Superior temporal gyrus (tissue), 1 donor: ENCODE results near the gene SLC5A10.

Experiments used
- DNase-seq: peaks from one replicate; pipeline ENCODE4 v3.0.0-alpha.2; 2016; ENCODE audit errors: extremely low spot score

Gene SLC5A10

DNA sequence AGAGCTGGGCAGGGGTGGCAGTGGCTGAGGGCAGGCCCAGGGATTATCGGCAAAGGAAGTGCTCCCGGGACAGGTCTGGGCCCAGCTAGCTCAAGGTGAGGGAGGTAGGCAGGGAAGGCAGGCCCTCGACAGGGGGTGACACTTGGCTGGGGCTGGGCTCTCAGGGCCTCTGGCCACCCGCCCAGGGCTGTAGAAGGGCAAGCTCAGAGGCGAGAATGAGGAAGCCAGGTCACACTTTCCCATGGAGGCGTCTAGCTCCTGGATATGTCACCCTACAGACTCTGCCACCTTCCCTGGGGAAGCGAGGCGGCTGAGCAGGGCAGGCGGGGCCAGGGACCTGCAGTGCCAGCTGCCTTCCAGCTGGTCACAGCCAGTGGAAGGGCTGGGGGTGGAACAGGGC lies 33.5 kb downstream of the SLC5A10 start:
- no peak for DNase-seq

DNA sequence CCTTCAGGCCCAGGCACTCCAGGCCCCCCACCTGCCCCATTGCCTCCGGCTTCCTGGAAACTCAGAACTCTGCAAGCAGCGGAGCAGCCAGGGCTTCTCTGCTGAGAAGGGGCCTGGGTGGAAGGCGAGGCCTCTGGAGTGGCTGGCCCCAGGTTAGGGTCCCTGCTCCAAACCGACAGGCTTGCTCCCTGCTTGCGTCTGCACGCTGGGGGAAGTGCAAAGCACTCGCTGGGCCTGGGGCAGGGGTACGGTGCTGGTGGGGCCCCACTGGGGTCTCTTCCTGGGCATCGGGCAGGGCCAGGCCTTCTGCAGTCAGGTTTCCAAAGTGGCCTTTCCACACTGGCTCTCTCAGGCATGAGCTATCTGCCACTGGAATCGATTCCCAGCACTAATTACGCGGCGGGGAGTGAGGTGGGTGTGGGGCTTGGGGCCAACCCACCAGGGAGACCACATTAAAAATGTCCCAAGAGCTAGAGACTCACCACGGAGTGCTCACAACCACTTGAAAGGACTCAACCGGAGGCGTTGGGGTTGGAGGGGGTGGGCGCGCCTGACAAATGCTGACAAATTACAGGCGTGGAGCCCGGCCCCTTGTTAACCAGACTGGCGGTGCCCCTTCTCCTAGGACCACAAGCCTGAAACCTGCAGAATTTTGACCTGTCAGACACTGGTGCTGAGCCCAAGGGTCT lies 34.7 kb downstream of the SLC5A10 start:
- no peak for DNase-seq

DNA sequence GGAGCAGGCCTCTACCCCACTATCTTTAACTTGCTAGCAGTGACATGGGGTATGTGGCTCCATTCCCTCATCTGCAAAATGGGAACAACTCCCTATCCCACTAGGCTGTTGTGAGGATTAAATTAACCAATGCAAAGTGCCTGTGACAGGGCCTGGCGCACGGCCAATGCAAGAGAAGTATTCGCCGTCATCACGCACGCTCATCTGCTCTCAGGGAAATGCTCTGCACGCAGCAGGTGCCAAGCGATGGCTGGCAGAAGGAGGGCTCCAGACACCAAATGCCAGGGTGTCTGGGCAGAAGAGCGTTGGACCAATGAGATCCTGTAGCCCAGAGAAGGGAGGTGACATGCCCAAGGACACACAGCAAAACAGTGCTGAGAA lies 35.3 kb downstream of the SLC5A10 start:
- no peak for DNase-seq

GRCh38 chr17:18987862-18988545 lies 36.0 kb downstream of the SLC5A10 start:
- no peak for DNase-seq

GRCh38 chr17:18988546-18989173 lies 36.7 kb downstream of the SLC5A10 start:
- DNase-seq: no peak

- no peak for DNase-seq
These were observed 38.4 kb downstream of the SLC5A10 start for GRCh38 chr17:18990331-18990730.

DNA sequence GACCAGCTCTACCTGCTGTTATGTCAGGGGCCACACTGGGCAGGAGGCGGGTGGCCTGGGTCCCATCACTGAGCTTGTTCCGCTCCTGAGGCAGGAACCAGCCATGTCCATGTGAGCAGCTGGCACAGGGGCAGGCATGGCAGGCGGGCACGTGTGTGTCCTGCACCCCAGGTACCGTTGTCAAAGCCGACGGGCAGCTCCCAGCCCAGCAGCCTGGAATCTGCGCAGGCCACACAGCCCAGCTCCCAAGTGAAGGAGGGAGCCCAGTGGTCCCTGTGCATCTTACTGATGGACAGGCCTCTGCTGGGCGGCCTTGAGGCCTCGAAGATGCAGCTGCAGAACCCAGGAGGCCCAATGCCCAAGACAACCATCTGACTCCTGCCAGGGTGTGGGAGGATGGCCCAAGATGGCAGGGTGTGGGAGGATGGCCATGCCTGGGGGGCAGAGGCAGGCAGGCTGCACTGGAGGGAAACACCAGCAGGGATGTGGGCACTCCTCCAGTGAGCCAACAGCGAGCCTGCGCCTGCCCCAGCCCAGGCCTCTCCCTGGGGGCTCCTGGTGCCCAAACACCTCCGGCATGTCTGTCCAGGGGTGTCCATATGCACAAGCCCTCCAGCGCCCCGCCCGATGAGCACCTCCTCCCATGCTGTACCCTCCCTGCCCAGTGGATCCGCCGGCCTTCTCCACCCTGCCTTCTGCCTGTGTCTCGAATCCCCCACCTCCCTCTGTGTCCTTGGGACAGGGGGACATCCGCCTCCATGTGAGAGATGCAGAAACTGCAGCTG lies 39.8 kb downstream of the SLC5A10 start:
- DNase-seq: no peak

DNA sequence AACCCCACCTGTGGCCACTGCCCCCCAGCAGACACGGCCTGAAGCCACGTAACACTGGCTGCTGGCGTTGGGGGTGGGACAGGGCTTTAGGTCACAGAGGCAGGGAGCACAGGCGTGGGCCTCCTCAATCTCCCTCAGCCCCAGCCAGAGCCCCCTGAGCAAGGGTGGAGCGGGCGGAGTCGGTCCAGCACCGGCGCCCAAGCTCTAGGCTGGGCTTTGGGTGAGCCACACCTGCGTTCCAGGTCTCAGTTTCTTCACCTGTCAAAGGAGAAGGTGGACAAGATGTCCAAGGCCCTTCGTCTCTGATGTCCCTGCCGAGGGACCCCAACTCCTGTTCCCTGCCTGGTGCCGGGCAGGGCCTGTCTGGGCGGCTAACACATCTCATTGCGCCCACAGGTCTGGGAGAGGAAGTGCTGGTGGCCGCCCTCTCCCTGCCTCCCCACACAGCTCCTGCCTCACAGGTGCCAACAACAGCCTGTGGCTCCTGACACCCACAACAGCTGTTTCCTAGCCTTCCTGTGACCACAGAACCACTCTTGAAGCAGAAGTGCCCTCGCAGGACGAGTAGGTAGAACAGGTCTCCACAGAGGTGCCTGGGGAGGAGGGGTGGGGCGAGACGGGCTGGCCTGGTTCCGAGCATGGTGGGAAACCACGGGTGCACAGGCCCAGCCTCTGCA lies 40.6 kb downstream of the SLC5A10 start:
- no peak for DNase-seq

DNA sequence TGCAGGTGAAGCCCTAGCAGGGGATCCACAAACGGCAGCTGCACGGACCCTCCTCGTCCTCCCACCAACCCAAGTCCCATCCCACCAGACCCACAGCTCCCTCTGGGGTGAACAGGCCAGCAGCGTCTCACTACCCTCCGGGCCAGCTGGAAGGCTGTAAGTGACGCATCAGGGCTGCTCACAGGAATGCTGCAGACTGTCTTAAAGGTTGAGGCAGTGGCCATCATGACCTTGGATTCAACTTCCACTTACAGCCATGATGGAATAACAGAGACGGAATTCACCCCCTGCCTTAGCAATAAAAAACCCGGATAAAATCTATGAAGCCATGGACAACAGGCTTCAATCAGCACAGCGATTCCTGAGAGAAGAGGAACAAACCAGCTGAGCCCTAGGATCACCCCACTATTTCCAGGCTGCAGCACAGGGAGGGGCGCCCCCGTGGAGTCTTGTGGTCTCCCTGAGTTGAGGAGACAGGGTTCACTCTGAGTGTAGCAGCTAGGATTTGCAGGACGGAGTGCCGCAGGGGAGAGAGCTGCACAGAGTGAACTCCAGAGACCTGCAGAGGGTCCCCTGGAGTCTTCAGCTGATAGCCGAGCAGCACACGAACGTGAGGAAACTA lies 42.1 kb downstream of the SLC5A10 start:
- no peak for DNase-seq

GRCh38 chr17:18994631-18995030 lies 42.7 kb downstream of the SLC5A10 start:
- no peak for DNase-seq

DNA sequence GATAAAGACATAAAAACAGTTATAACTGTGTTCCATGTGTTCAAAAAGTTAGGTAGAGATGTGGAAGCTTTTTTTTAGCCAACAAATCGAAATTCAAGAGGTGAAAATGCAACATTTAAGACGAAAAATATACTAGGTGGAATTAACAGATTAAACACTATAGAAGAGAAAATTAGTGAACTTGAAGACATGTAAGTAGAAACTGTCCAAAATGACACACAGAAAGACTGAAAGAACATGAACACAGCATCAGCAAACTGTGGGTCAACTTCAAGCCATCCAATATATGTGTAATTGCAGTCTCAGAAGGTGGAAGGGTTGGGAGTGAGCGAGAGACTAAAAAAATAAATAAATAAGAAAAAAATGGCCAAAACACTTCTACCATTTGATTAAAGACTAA lies 43.3 kb downstream of the SLC5A10 start:
- DNase-seq: no peak

DNA sequence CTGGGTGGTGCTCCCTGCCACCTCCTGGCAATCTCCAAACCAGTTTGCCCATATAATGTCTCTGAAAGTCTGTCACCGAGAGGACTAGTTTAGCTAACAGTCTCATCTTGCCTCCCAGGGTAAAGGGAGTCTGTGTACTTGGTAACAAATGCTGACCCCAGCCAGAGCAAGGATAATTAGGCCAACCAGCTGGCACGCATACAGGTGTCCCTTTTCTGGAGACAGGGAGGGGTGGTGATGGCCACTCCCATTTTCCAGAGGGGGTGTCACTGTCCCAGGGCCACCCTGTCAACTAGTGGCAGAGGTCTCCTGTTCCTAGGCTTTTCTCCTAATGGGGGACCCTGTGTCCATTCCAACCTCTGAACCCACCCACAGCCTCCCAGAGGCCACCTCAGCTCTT lies 44.5 kb downstream of the SLC5A10 start:
- DNase-seq: no peak

DNA sequence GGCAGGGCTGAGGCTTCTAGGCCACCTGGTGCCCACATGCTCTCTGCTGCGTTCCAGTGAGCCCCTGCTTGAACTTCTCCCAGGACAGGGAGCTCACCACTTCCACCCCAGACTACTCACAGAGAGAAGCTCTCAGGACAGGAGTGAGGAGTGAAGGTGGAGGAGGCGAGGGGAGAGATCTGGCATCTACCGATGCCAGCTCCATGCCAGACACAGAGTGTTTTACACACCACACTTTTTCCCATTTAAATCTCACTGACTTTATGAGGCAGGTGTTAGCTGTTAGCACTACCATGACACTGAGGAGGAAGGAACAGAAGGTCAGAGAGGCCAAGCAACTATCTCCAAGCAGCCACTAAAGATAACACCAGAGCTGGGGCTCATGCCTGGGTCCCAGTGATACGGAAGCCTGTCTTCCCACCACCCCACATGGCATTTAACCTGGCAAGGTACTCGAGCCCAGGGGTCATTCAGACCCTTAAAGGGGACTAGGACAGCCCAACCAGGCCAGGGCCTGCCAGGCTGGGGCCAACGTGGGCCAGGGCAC lies 45.8 kb downstream of the SLC5A10 start:
- no peak for DNase-seq

DNA sequence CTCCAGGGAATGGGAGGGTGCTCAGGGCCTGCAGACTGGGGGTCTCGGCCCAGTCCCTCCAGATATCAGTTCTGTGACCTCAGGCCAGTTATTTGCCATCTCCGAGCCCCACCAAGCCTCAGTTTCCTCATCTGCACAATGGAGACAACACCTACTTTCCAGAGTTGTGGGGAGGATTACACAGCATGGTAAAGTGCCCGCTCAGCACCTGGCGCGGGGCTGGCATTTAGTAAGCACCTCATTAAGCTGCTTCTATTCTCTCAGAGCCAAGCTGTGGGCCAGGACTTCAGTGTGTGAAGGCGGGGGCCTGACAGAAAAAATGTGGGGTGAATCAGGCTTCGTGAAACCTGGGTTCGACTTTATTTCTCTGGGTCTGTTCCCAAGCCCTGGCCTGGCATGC lies 47.4 kb downstream of the SLC5A10 start:
- no peak for DNase-seq

DNA sequence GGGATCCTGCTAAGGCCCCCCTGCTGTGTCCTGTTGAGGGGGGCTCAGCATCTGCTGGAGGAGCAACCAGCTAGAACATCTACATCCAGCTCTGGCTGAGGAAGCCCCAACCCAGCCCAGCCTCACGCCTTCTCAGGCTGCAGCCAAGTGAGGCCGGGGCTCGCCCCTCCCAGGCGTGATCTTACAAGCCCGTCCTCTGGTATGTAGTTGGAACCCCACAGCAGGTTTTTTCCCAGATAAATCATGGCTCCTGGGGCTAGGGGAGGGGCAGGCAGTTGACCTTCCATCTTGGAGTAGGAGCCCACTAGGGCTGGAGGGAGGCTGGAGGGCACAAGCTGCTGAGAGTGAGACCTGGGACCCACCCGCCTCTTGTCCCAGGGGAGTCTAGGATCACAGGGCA lies 47.9 kb downstream of the SLC5A10 start:
- DNase-seq: no peak

DNA sequence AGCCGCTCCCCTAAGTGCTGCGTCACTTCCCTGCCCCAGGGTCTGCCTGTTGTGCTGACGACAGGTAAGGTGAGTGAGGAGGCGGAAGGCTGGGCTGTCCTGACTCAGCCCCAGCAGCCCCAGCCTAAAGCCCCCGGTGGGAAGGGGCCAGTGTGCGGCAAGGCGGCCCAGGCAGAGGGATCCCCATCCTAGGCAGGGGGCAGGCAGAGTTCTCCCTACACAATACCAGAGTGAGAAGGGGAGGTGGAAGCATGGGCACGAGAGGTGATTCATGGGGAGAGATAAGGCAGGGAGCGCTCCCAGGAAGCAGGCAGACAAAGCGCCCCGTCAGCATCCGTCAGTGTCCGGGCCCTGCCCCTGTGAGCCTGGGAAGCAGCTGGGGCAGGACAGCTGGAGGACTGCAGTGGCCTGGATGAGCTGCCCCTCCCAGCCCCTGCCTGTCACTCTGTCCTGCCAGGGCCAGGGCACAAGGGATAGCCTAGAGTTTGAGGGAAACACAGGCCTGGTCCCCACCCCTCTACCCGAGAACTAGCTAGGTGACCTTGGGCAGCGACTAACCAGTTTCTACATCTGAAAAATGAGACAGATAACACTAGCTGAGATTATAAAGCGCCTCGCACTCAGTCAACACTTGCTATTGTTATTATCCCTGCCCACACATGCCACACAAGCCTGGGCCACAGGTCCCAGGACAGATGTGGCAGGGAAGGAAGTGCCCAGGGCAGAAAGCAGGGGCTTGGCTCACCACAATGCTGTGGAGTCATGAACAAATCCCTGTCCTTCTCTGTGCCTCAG lies 48.8 kb downstream of the SLC5A10 start:
- DNase-seq: no peak

- no peak for DNase-seq
These were observed 50.1 kb downstream of the SLC5A10 start for GRCh38 chr17:19001907-19002590.

- no peak for DNase-seq
These were observed 51.0 kb downstream of the SLC5A10 start for GRCh38 chr17:19002805-19003542.
